ENCODE measurements around the gene C9orf50. TPM values are rescaled to one million over a fixed set of nuclear protein-coding genes. Genes with fewer than 3 reads are reported as not detected.

Gene C9orf50
- total RNA-seq, 1 experiment from 2014 or later: not detected

DNA sequence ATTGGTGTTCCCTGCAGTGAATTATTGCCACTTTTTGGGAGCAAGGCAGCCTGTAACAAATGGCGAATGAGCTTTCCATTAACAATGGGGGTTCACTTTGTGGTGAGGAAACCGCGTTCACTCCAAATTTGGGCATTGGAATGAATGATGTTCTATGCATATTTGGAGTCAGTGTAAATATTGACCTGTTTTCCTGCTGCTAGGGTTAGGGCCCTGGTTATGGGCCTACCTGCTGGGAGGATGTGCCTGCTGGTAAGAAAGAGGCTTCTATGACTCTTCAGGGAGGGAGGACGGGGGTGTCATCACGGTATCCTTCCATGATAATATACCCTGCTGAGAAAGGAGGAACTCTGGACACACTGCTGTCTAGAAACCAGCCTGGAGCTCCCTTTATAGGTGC is 29.0 kb downstream of the C9orf50 start:
- Mint-ChIP-seq H3K27me3 (ENCODE audit: insufficient read depth, unreplicated experiment) (no peaks in the 10 kb centered on the region), H3K9me3 (ENCODE audit: unreplicated experiment) (no peaks in the 10 kb centered on the region), H3K4me1 (ENCODE audit: low read depth, unreplicated experiment) (peaks cover 16% of the 10 kb centered on the region), H3K27ac (ENCODE audit: unreplicated experiment) (no peak overlapping the region), H3K36me3 (ENCODE audit: insufficient read depth, unreplicated experiment) (no peaks in the 10 kb centered on the region), H3K4me3 (ENCODE audit: unreplicated experiment) (no peak overlapping the region)
- Histone ChIP-seq H3K4me1 (peaks cover 27% of the 10 kb centered on the region), H3K27me3 (replicated peaks; ENCODE audit: control insufficient read depth, insufficient read depth, low read length) (no peaks in the 10 kb centered on the region), H3K4me3 (ENCODE audit: low read depth, low read length) (no peak overlapping the region), H3K9me3 (no peaks in the 10 kb centered on the region), H3K36me3 (ENCODE audit: control insufficient read depth, insufficient read depth, low read length) (no peaks in the 10 kb centered on the region)
- no TSS peak for BruUV-seq (replicated peaks)
- DNase-seq: no peak
- TF ChIP-seq, protein P1, sequence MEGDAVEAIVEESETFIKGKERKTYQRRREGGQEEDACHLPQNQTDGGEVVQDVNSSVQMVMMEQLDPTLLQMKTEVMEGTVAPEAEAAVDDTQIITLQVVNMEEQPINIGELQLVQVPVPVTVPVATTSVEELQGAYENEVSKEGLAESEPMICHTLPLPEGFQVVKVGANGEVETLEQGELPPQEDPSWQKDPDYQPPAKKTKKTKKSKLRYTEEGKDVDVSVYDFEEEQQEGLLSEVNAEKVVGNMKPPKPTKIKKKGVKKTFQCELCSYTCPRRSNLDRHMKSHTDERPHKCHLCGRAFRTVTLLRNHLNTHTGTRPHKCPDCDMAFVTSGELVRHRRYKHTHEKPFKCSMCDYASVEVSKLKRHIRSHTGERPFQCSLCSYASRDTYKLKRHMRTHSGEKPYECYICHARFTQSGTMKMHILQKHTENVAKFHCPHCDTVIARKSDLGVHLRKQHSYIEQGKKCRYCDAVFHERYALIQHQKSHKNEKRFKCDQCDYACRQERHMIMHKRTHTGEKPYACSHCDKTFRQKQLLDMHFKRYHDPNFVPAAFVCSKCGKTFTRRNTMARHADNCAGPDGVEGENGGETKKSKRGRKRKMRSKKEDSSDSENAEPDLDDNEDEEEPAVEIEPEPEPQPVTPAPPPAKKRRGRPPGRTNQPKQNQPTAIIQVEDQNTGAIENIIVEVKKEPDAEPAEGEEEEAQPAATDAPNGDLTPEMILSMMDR (IDR thresholded peaks at IDR 0.05; ENCODE audit: insufficient read depth in 1 of 2, low read depth in 1 of 2, low read length in 1 of 2, severe bottlenecking in 1 of 2, unreplicated experiment in 1 of 2): no peak
- intact Hi-C loops (cut with micrococcal nuclease; ENCODE audit: unreplicated experiment): no loop called here
- ChIA-PET CTCF (no interaction called here), POLR2A (no interaction called here)

DNA sequence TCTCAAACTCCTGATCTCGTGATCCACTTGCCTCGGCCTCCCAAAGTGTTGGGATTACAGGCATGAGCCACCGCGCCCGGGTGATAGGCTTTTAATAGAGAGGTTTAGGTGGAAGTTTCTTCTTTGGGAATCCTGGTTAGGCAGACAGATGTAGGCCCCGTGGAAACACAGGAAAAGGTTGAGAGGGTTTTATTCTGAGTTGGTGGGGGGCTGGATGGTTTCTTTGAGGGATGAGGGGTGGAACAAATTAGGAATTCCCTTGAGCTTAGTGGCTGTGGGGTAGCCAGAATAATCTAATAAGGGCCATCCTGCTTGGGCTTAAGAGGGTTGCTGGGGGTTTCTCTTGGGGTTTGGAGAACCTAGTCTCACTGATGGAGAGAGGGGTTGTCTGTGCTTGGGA is 30.4 kb downstream of the C9orf50 start:
- Histone ChIP-seq H3K4me1 (peaks cover 14% of the 10 kb centered on the region), H3K27me3 (replicated peaks; ENCODE audit: control insufficient read depth, insufficient read depth, low read length) (no peaks in the 10 kb centered on the region), H3K36me3 (ENCODE audit: control insufficient read depth, insufficient read depth, low read length) (no peaks in the 10 kb centered on the region), H3K9me3 (no peaks in the 10 kb centered on the region), H3K4me3 (ENCODE audit: low read depth, low read length) (no peak overlapping the region)
- Mint-ChIP-seq H3K9me3 (ENCODE audit: unreplicated experiment) (no peaks in the 10 kb centered on the region), H3K36me3 (ENCODE audit: insufficient read depth, unreplicated experiment) (no peaks in the 10 kb centered on the region), H3K27ac (ENCODE audit: unreplicated experiment) (no peak overlapping the region), H3K4me1 (ENCODE audit: low read depth, unreplicated experiment) (peaks cover 16% of the 10 kb centered on the region), H3K27me3 (ENCODE audit: insufficient read depth, unreplicated experiment) (no peaks in the 10 kb centered on the region), H3K4me3 (ENCODE audit: unreplicated experiment) (no peak overlapping the region)
- intact Hi-C loops (cut with micrococcal nuclease; ENCODE audit: unreplicated experiment): no loop called here
- ChIA-PET POLR2A (no interaction called here), CTCF (no interaction called here)
- no TSS peak for BruUV-seq (replicated peaks)
- DNase-seq: no peak
- TF ChIP-seq, protein P1 (IDR thresholded peaks at IDR 0.05; ENCODE audit: insufficient read depth in 1 of 2, low read depth in 1 of 2, low read length in 1 of 2, severe bottlenecking in 1 of 2, unreplicated experiment in 1 of 2): no peak

DNA sequence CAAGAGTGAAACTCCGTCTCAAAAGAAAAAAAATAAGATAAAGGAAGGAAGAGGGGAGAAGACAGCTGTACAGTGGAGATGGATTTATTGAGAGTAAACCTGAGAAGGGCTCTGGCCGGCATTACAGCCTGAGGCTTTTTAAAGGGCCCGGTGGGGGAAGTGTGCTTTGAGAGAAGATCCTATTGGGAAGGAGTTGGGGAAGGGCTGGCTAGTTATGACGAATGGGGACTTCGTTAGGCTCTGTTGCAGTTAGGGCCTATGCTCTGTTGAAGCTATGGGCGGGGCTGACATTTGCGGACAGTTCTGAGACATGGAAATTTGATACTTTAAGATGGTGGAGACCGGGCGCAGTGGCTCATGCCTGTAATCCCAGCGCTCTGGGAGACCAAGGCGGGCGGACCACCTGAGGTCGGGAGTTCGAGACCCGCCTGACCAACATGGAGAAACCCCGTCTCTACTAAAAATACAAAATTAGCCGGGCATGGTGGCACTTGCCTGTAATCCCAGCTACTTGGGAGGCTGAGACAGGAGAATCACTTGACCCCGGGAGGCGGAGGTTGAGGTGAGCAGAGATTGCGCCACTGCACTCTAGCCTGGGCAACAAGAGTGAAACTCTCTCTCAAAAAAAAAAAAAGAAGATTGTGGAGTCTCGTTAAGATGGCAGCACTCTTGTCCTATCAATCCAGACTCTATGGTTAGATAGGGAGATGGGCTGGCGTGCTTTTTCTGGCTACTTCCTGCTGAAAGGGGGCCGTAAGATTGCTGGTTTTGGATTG is 33.2 kb downstream of the C9orf50 start:
- POLR2A ChIA-PET: no interaction called here
- CTCF ChIA-PET: no interaction called here
- Mint-ChIP-seq H3K27ac (ENCODE audit: unreplicated experiment) (no peak overlapping the region), H3K27me3 (ENCODE audit: insufficient read depth, unreplicated experiment) (no peaks in the 10 kb centered on the region), H3K36me3 (ENCODE audit: insufficient read depth, unreplicated experiment) (no peaks in the 10 kb centered on the region), H3K9me3 (ENCODE audit: unreplicated experiment) (no peaks in the 10 kb centered on the region), H3K4me3 (ENCODE audit: unreplicated experiment) (no peak overlapping the region), H3K4me1 (ENCODE audit: low read depth, unreplicated experiment) (peaks cover 13% of the 10 kb centered on the region)
- Histone ChIP-seq H3K4me1 (peaks cover 18% of the 10 kb centered on the region), H3K36me3 (ENCODE audit: control insufficient read depth, insufficient read depth, low read length) (no peaks in the 10 kb centered on the region), H3K9me3 (no peaks in the 10 kb centered on the region), H3K27me3 (replicated peaks; ENCODE audit: control insufficient read depth, insufficient read depth, low read length) (no peaks in the 10 kb centered on the region), H3K4me3 (ENCODE audit: low read depth, low read length) (no peak overlapping the region)
- TF ChIP-seq, protein P1 (IDR thresholded peaks at IDR 0.05; ENCODE audit: insufficient read depth in 1 of 2, low read depth in 1 of 2, low read length in 1 of 2, severe bottlenecking in 1 of 2, unreplicated experiment in 1 of 2): no peak
- no TSS peak for BruUV-seq (replicated peaks)
- intact Hi-C loops (cut with micrococcal nuclease; ENCODE audit: unreplicated experiment): no loop called here
- peak in 1 of 2 experiments; percentile 71 for DNase-seq
